Trophoblast cell (in vitro differentiated cells and primary cell): Measurements from ENCODE around the gene ADK.

Source experiments
- DNase-seq, 2 donors: peaks; one replicate each; pipeline ENCODE4 v3.0.0-alpha.2; 2016
- H2AFZ ChIP-seq: 2 replicates; pipeline ENCODE4 v1.6.1; 2013; ENCODE audit warnings: low read length, moderate library complexity, mild to moderate bottlenecking; ENCODE audit not compliant: insufficient read depth, poor library complexity
- H2AK5ac ChIP-seq: 2 replicates; pipeline ENCODE4 v1.6.1; 2013; ENCODE audit warnings: mild to moderate bottlenecking, low read length
- H2BK120ac ChIP-seq: 2 replicates; pipeline ENCODE4 v1.6.1; 2013; ENCODE audit warnings: low read length, mild to moderate bottlenecking, moderate library complexity; ENCODE audit not compliant: insufficient read depth, poor library complexity
- H2BK12ac ChIP-seq: 2 replicates; pipeline ENCODE4 v1.6.1; 2013; ENCODE audit warnings: mild to moderate bottlenecking, low read length, moderate library complexity
- H2BK5ac ChIP-seq: 2 replicates; pipeline ENCODE4 v1.6.1; 2013; ENCODE audit warnings: low read length, low read depth, moderate library complexity, mild to moderate bottlenecking; ENCODE audit not compliant: poor library complexity
- H3K14ac ChIP-seq: 2 replicates; pipeline ENCODE4 v1.6.1; 2013; ENCODE audit warnings: mild to moderate bottlenecking, low read length
- H3K18ac ChIP-seq: 2 replicates; pipeline ENCODE4 v1.6.1; 2013; ENCODE audit warnings: mild to moderate bottlenecking, low read length
- H3K23ac ChIP-seq: 2 replicates; pipeline ENCODE4 v1.6.1; 2013; ENCODE audit warnings: low read length
- H3K27ac ChIP-seq: 2 replicates; pipeline ENCODE4 v1.5.1; 2013; ENCODE audit warnings: low read depth, mild to moderate bottlenecking, inconsistent platforms, low read length, moderate library complexity
- H3K27me3 ChIP-seq: 2 replicates; pipeline ENCODE4 v1.6.1; 2013; ENCODE audit warnings: inconsistent platforms, mild to moderate bottlenecking, low read length, moderate library complexity; ENCODE audit not compliant: insufficient read depth
- H3K36me3 ChIP-seq, 2 experiments: 1 replicate in 1 of 2; 2 replicates in 1 of 2; pipeline ENCODE4 v1.6.1; 2013; ENCODE audit warnings: low read length in 2 of 2, mild to moderate bottlenecking in 2 of 2, moderate library complexity in 1 of 2; ENCODE audit not compliant: insufficient read depth in 2 of 2, control insufficient read depth in 1 of 2
- H3K4ac ChIP-seq: 2 replicates; pipeline ENCODE4 v1.6.1; 2013; ENCODE audit warnings: low read depth, mild to moderate bottlenecking, low read length, moderate library complexity
- H3K4me1 ChIP-seq, 2 experiments: 1 replicate in 1 of 2; 2 replicates in 1 of 2; pipeline ENCODE4 v1.6.1; 2013; ENCODE audit warnings: low read length in 2 of 2, mild to moderate bottlenecking in 2 of 2, moderate library complexity in 1 of 2; ENCODE audit not compliant: insufficient read depth in 2 of 2, control insufficient read depth in 1 of 2
- H3K4me2 ChIP-seq: 2 replicates; pipeline ENCODE4 v1.6.1; 2013; ENCODE audit warnings: inconsistent platforms, mild to moderate bottlenecking, low read length, moderate library complexity
- H3K4me3 ChIP-seq: 2 replicates; pipeline ENCODE4 v1.5.1; 2013; ENCODE audit warnings: mild to moderate bottlenecking, low read depth, low read length, inconsistent platforms
- H3K79me1 ChIP-seq: one replicate; pipeline ENCODE4 v1.6.1; 2013; ENCODE audit warnings: low read length
- H3K79me2 ChIP-seq: 2 replicates; pipeline ENCODE4 v1.6.1; 2013; ENCODE audit warnings: low read length, mild to moderate bottlenecking; ENCODE audit not compliant: control insufficient read depth, insufficient read depth, poor library complexity
- H3K9ac ChIP-seq: 2 replicates; pipeline ENCODE4 v1.6.1; 2013; ENCODE audit warnings: mild to moderate bottlenecking, low read length
- H3K9me3 ChIP-seq: 2 replicates; pipeline ENCODE4 v1.6.1; 2013; ENCODE audit warnings: low read depth, mild to moderate bottlenecking, control low read depth, inconsistent platforms, low read length; ENCODE audit not compliant: insufficient read depth
- H4K12ac ChIP-seq: 2 replicates; pipeline ENCODE4 v1.6.1; 2013; ENCODE audit warnings: low read depth, mild to moderate bottlenecking, low read length, moderate library complexity
- H4K8ac ChIP-seq: 2 replicates; pipeline ENCODE4 v1.6.1; 2013; ENCODE audit warnings: low read depth, mild to moderate bottlenecking, low read length, moderate library complexity
- H4K91ac ChIP-seq: one replicate; pipeline ENCODE4 v1.6.1; 2013; ENCODE audit warnings: low read depth, mild to moderate bottlenecking, low read length, moderate library complexity
- WGBS: extraction: QIAGEN DNeasy Blood & Tissue Kit; methylation state at CpG from one replicate; pipeline ENCODE4 v1.1.7; 2013; ENCODE audit warnings: missing lambda C conversion rate; ENCODE audit not compliant: insufficient read length, insufficient coverage; ENCODE audit errors: extremely low coverage; 5-methylcytosine and 5-hydroxymethylcytosine counted together

ADK gene

DNA sequence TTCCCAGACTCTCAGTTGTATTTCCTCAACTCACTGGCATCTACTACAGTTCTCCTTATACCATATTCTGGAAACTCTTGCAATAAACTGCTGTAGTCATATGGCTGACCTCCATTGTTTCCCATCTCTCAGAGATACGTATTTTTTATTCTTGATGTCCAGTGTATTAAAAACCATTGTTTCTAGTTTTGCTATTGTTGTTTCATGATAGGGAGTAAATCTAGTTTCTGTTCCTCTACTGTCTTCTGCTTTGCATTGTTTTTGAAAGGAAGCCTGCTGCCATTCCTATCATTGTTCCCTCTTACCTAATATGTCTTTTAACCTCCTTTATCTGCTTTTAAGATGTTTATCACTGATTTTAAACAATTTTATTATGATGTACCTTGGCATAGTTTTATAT lies 255.0 kb downstream of the ADK start:
- Histone ChIP-seq H3K4me3 (no peak overlapping the region), H3K4me1 (no peaks in the 10 kb centered on the region)

DNA sequence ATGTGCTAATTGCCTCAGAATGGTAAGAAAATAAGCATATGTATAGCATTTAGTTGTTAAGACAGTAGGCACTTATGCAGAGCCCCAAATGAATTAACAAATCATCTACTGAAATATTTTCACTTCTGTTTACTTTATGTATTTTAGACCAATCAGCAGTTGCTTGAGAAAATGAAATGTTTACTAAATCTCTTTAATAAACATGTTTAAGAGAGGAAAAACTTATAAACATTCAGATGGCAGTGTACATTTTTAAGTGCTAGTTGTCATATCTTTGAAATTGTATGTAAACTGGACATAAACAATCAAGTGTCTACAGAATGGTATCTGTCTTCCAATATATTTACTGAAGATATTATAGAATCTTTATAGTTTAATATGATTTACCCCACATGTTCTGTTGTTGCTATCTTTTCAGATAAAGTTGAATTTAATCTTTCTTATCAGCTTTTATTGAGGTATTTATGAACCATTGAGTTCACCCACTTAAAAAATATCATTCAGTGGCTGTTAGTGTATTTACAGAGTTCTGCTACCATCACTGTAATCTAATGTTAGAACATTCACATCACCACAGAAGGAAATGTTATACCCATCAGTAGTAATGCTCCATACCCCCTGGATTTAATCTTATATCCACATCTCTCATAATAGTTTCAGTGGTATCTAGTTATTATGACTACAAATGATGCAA lies 264.3 kb downstream of the ADK start:
- no peak overlapping the region for H3K4ac ChIP-seq

More for the DNA sequence above, 255.0 kb downstream of the ADK start:
- Histone ChIP-seq H2BK120ac (no peak overlapping the region), H3K18ac (no peak overlapping the region), H3K27me3 (no peaks in the 10 kb centered on the region), H3K9me3 (peaks cover 3% of the 10 kb centered on the region), H3K9ac (no peak overlapping the region), H2BK5ac (no peak overlapping the region), H3K27ac (no peak overlapping the region), H2BK12ac (no peak overlapping the region), H3K79me1 (no peaks in the 10 kb centered on the region), H3K23ac (no peak overlapping the region), H2AK5ac (no peak overlapping the region), H4K91ac (no peak overlapping the region), H3K79me2 (no peaks in the 10 kb centered on the region), H3K14ac (no peak overlapping the region), H3K4me2 (no peak overlapping the region), H3K36me3 (peaks cover 0 to 9% of the 10 kb centered on the region in 2 experiments), H4K8ac (no peak overlapping the region), H2AFZ (no peak overlapping the region), H3K4ac (no peak overlapping the region), H4K12ac (no peak overlapping the region)
- peak in 1 of 2 donors; percentile 15 for DNase-seq
- WGBS = no CpG with 5 or more reads among the region's 1 CpG

DNA sequence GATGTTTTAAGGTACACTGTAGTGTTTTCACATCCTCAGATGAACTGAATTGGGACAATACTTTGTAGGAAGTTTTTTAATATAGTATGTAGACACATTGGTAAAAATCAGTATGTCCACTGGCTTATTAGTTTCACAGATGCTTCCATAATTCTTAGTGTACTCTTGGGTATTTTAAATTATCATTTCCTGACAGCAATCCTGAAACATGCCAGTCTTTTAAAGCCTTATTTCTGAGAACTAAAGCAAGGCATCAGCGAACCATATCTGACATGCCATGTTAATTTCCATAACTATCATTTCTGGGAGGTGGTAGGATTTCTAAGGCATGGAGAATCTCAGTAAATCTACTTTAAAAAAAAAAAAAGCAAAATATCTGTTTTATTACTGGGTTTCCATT lies 266.4 kb downstream of the ADK start:
- no peak overlapping the region for H3K18ac ChIP-seq
- H3K14ac ChIP-seq = no peak overlapping the region
- H2AFZ ChIP-seq = no peak overlapping the region
- no peaks in the 10 kb centered on the region for H3K79me2 ChIP-seq
- H3K9ac ChIP-seq = no peak overlapping the region
- no peak overlapping the region for H3K27ac ChIP-seq
- no peak overlapping the region for H4K91ac ChIP-seq
- H2BK5ac ChIP-seq = no peak overlapping the region
- H3K4me3 ChIP-seq = no peak overlapping the region
- H3K23ac ChIP-seq = no peak overlapping the region
- H2AK5ac ChIP-seq = no peak overlapping the region
- no peak overlapping the region for H4K12ac ChIP-seq
- H3K4ac ChIP-seq = no peak overlapping the region
- no peaks in the 10 kb centered on the region for H3K79me1 ChIP-seq
- H3K36me3 ChIP-seq = peaks cover 0 to 2% of the 10 kb centered on the region in 2 experiments
- H2BK12ac ChIP-seq = no peak overlapping the region
- no CpG with 5 or more reads among the region's 1 CpG for WGBS
- no peak overlapping the region for H4K8ac ChIP-seq
- H3K4me1 ChIP-seq = no peaks in the 10 kb centered on the region
- no peaks in the 10 kb centered on the region for H3K9me3 ChIP-seq
- H2BK120ac ChIP-seq = no peak overlapping the region
- H3K4me2 ChIP-seq = no peak overlapping the region
- H3K27me3 ChIP-seq = no peaks in the 10 kb centered on the region
- DNase-seq = no peak

More for the DNA sequence above, 264.3 kb downstream of the ADK start:
- DNase-seq = no peak
- H2BK12ac ChIP-seq = no peak overlapping the region
- no peak overlapping the region for H2AFZ ChIP-seq
- no peak overlapping the region for H4K8ac ChIP-seq
- H2BK120ac ChIP-seq = no peak overlapping the region
- no peak overlapping the region for H2BK5ac ChIP-seq
- H3K27me3 ChIP-seq = no peaks in the 10 kb centered on the region
- no peaks in the 10 kb centered on the region for H3K79me1 ChIP-seq
- H4K12ac ChIP-seq = no peak overlapping the region
- peaks cover 2 to 4% of the 10 kb centered on the region in 2 experiments for H3K36me3 ChIP-seq
- H3K4me1 ChIP-seq = no peaks in the 10 kb centered on the region
- no peak overlapping the region for H4K91ac ChIP-seq
- no peaks in the 10 kb centered on the region for H3K9me3 ChIP-seq
- no peaks in the 10 kb centered on the region for H3K79me2 ChIP-seq
- no peak overlapping the region for H2AK5ac ChIP-seq
- no peak overlapping the region for H3K14ac ChIP-seq
- H3K4me3 ChIP-seq = no peak overlapping the region
- no peak overlapping the region for H3K18ac ChIP-seq
- H3K27ac ChIP-seq = no peak overlapping the region
- H3K23ac ChIP-seq = no peak overlapping the region
- H3K4me2 ChIP-seq = no peak overlapping the region
- no peak overlapping the region for H3K9ac ChIP-seq

DNA sequence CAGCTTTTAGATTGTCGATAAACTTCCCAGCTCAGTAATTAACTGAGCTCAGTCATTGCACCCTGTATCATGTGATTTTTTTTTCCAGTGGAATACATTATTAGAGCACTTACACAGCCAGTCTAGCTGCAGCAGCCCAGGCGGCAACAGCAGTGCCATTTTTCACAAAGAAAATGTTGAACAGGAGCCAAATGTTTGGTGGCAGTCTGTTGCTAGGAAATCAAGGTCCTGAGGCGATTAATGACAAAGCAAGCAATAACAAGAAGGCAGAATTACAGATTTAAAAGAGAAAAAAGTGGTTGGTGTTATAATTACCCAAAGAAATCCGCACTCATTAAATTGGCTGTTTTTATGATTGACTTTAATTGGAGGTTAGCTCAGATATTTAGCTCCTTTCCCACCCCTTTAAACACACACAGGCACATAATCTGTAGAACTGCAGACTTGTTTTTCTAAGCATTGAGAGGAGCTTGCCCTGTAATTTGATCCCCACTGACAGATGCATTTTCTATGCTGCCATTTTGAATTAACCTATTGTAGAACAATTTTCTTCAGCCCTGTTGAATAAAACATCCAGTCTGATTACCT lies 267.4 kb downstream of the ADK start:
- Histone ChIP-seq H2AFZ (no peak overlapping the region), H3K9me3 (no peaks in the 10 kb centered on the region), H3K9ac (no peak overlapping the region), H4K91ac (no peak overlapping the region), H2BK120ac (no peak overlapping the region), H4K8ac (no peak overlapping the region), H3K4me2 (peak overlapping the region; percentile 47), H3K23ac (no peak overlapping the region), H3K79me2 (no peaks in the 10 kb centered on the region), H3K14ac (no peak overlapping the region), H3K27me3 (no peaks in the 10 kb centered on the region), H3K27ac (no peak overlapping the region), H3K4ac (no peak overlapping the region), H3K4me3 (no peak overlapping the region), H3K79me1 (no peaks in the 10 kb centered on the region), H3K18ac (no peak overlapping the region), H2BK5ac (no peak overlapping the region), H3K36me3 (no peaks in the 10 kb centered on the region), H3K4me1 (no peaks in the 10 kb centered on the region), H2BK12ac (no peak overlapping the region), H4K12ac (no peak overlapping the region), H2AK5ac (no peak overlapping the region)
- DNase-seq = no peak
- WGBS = no CpG with 5 or more reads among the region's 4 CpGs
